Neural cell (in vitro differentiated cells): Measurements from ENCODE around the gene ELN. TPM values are rescaled to one million over a fixed set of nuclear protein-coding genes. Genes with fewer than 3 reads are reported as not detected.

Experiments used
- H2AFZ ChIP-seq: fragments of 200-600, 300-800 bp; sonication (generic), shearing (Covaris generic); 2 replicates; pipeline ENCODE4 v1.6.0; 2014; ENCODE audit warnings: low read depth, mild to moderate bottlenecking, antibody characterized with exemption, low read length, moderate library complexity
- H3F3A ChIP-seq: fragments of 200-600 bp; shearing (Covaris generic); 2 replicates; pipeline ENCODE4 v1.6.1; 2016; ENCODE audit warnings: mild to moderate bottlenecking, moderate library complexity, mixed read lengths, antibody characterized with exemption, low read length; ENCODE audit not compliant: insufficient read depth, poor library complexity, severe bottlenecking
- H3K27ac ChIP-seq: fragments of 200-600, 300-800 bp; sonication (generic), shearing (Covaris generic); 2 replicates; pipeline ENCODE4 v1.5.1; 2014; ENCODE audit warnings: mild to moderate bottlenecking, low read length, moderate library complexity
- H3K27me3 ChIP-seq: fragments of 300-800, 200-600 bp; sonication (generic), shearing (Covaris generic); 2 replicates; pipeline ENCODE4 v1.6.0; 2014; ENCODE audit warnings: mild to moderate bottlenecking, low read depth, low read length, moderate library complexity; ENCODE audit not compliant: insufficient read depth
- H3K36me3 ChIP-seq: fragments of 300-800, 200-600 bp; sonication (generic), shearing (Covaris generic); 2 replicates; pipeline ENCODE4 v1.5.1; 2014; ENCODE audit warnings: mild to moderate bottlenecking, antibody characterized with exemption, low read length, moderate library complexity; ENCODE audit not compliant: insufficient read depth
- H3K4me2 ChIP-seq: fragments of 300-800, 200-600 bp; sonication (generic), shearing (Covaris generic); 2 replicates; pipeline ENCODE4 v1.6.0; 2014; ENCODE audit warnings: mild to moderate bottlenecking, low read length
- H3K4me3 ChIP-seq: fragments of 300-800, 200-600 bp; sonication (generic), shearing (Covaris generic); 2 replicates; pipeline ENCODE4 v1.5.1; 2014; ENCODE audit warnings: mild to moderate bottlenecking, low read length, moderate library complexity
- H3K79me2 ChIP-seq: fragments of 200-600 bp; shearing (Covaris generic); replicated peaks from 2 replicates; pipeline ENCODE4 v1.6.0; 2014; ENCODE audit warnings: mild to moderate bottlenecking, low read length, moderate library complexity; ENCODE audit not compliant: insufficient read depth
- H3K9ac ChIP-seq: fragments of 300-800, 200-600 bp; sonication (generic), shearing (Covaris generic); 2 replicates; pipeline ENCODE4 v1.6.1; 2016; ENCODE audit warnings: mild to moderate bottlenecking, low read length, mixed read lengths
- H3K9me2 ChIP-seq: fragments of 200-600 bp; shearing (Covaris generic); 2 replicates; pipeline ENCODE4 v1.6.1; 2016; ENCODE audit warnings: mild to moderate bottlenecking, low read length, mixed read lengths; ENCODE audit not compliant: insufficient read depth
- H3K9me3 ChIP-seq: fragments of 200-600, 300-800 bp; sonication (generic), shearing (Covaris generic); 2 replicates; pipeline ENCODE4 v1.6.1; 2016; ENCODE audit warnings: mild to moderate bottlenecking, mixed run types, low read length, moderate library complexity, mixed read lengths
- H4K20me1 ChIP-seq: fragments of 200-600 bp; shearing (Covaris generic); 2 replicates; pipeline ENCODE4 v1.6.1; 2016; ENCODE audit warnings: mild to moderate bottlenecking, mixed run types; ENCODE audit not compliant: insufficient read depth
- EP300 ChIP-seq: fragments of 450-650 bp; conservative IDR thresholded peaks from 2 replicates; pipeline ENCODE4 v1.6.1; 2014; ENCODE audit warnings: antibody characterized with exemption, mild to moderate bottlenecking, moderate library complexity; ENCODE audit not compliant: poor library complexity, severe bottlenecking
- EZH2 ChIP-seq: fragments of 200-600, 300-800 bp; shearing (Covaris generic), sonication (generic); IDR thresholded peaks from 2 replicates; pipeline ENCODE4 v1.6.1; 2014; ENCODE audit warnings: antibody characterized with exemption, low read length, borderline replicate concordance, mild to moderate bottlenecking; ENCODE audit not compliant: insufficient read depth, poor library complexity, severe bottlenecking
- MXI1 ChIP-seq: fragments of 450-650 bp; conservative IDR thresholded peaks from 2 replicates; pipeline ENCODE4 v1.6.1; 2014; ENCODE audit warnings: antibody characterized with exemption, mild to moderate bottlenecking; ENCODE audit not compliant: poor library complexity, severe bottlenecking
- POLR2AphosphoS5 ChIP-seq: IDR thresholded peaks from 2 replicates; pipeline ENCODE4 v1.6.1; 2012
- RAD21 ChIP-seq: fragments of 450-650 bp; conservative IDR thresholded peaks from 2 replicates; pipeline ENCODE4 v1.6.1; 2014; ENCODE audit warnings: antibody characterized with exemption, mild to moderate bottlenecking, moderate library complexity
- SMC3 ChIP-seq: fragments of 450-650 bp; conservative IDR thresholded peaks from 2 replicates; pipeline ENCODE4 v1.6.1; 2014; ENCODE audit warnings: antibody characterized with exemption, mild to moderate bottlenecking, moderate library complexity; ENCODE audit not compliant: poor library complexity
- TAF1 ChIP-seq: IDR thresholded peaks from 2 replicates; pipeline ENCODE4 v1.6.1; 2012; ENCODE audit warnings: low read depth
- polyA plus RNA-seq: library from polyadenylated mRNA; depleted of rRNA; stranded (reverse); fragments of >200 nt; gene quantifications from 2 replicates; pipeline ENCODE4 v1.2.3, GENCODE V29; 2014
- TF ChIP-seq, protein P1 (sequence below): IDR thresholded peaks from 2 replicates; pipeline ENCODE4 v1.6.1; 2012; ENCODE audit warnings: borderline replicate concordance
- TF ChIP-seq, protein P2 (sequence below): fragments of 450-650 bp; IDR thresholded peaks from 2 replicates; pipeline ENCODE4 v1.5.1; 2014; ENCODE audit warnings: antibody characterized with exemption, mild to moderate bottlenecking, moderate library complexity; ENCODE audit not compliant: poor library complexity, severe bottlenecking

The ELN gene
- polyA plus RNA-seq, 1 donor from 2014 or later: not detected

DNA sequence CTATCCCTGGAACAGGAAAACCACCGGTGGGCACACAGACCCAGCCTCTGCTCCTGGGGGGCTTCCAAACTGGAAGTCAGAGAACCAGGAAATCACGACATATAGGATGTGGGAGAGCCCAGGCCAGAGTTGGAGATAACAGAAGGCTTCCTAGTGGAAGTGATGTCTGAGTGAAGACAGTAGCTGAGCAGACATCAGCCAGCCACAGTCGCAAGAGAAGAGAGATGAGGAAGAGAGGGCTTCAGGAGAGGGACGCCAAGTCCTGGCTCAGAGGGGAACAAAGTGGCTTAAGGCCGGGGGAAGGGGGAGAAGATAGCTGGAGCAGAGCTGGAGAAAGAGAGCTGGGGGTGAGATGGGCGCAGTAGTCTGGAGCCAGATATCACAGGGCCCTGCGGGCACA lies 30.9 kb upstream of the ELN start:
- H3K27me3 ChIP-seq: no peaks in the 10 kb centered on the region
- no peak overlapping the region for H3K27ac ChIP-seq
- no peaks in the 10 kb centered on the region for H4K20me1 ChIP-seq
- H3K4me2 ChIP-seq: no peak overlapping the region
- H3F3A ChIP-seq: no peaks in the 10 kb centered on the region
- no peak overlapping the region for H3K9ac ChIP-seq
- no peak for TF ChIP-seq RAD21
- TF ChIP-seq POLR2AphosphoS5: no peak
- no peak for TF ChIP-seq EZH2
- no peak for TF ChIP-seq EP300
- TF ChIP-seq, protein P1, sequence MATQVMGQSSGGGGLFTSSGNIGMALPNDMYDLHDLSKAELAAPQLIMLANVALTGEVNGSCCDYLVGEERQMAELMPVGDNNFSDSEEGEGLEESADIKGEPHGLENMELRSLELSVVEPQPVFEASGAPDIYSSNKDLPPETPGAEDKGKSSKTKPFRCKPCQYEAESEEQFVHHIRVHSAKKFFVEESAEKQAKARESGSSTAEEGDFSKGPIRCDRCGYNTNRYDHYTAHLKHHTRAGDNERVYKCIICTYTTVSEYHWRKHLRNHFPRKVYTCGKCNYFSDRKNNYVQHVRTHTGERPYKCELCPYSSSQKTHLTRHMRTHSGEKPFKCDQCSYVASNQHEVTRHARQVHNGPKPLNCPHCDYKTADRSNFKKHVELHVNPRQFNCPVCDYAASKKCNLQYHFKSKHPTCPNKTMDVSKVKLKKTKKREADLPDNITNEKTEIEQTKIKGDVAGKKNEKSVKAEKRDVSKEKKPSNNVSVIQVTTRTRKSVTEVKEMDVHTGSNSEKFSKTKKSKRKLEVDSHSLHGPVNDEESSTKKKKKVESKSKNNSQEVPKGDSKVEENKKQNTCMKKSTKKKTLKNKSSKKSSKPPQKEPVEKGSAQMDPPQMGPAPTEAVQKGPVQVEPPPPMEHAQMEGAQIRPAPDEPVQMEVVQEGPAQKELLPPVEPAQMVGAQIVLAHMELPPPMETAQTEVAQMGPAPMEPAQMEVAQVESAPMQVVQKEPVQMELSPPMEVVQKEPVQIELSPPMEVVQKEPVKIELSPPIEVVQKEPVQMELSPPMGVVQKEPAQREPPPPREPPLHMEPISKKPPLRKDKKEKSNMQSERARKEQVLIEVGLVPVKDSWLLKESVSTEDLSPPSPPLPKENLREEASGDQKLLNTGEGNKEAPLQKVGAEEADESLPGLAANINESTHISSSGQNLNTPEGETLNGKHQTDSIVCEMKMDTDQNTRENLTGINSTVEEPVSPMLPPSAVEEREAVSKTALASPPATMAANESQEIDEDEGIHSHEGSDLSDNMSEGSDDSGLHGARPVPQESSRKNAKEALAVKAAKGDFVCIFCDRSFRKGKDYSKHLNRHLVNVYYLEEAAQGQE: no peak
- TF ChIP-seq, protein P2, sequence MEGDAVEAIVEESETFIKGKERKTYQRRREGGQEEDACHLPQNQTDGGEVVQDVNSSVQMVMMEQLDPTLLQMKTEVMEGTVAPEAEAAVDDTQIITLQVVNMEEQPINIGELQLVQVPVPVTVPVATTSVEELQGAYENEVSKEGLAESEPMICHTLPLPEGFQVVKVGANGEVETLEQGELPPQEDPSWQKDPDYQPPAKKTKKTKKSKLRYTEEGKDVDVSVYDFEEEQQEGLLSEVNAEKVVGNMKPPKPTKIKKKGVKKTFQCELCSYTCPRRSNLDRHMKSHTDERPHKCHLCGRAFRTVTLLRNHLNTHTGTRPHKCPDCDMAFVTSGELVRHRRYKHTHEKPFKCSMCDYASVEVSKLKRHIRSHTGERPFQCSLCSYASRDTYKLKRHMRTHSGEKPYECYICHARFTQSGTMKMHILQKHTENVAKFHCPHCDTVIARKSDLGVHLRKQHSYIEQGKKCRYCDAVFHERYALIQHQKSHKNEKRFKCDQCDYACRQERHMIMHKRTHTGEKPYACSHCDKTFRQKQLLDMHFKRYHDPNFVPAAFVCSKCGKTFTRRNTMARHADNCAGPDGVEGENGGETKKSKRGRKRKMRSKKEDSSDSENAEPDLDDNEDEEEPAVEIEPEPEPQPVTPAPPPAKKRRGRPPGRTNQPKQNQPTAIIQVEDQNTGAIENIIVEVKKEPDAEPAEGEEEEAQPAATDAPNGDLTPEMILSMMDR: no peak
- no peak for TF ChIP-seq MXI1
- TF ChIP-seq TAF1: no peak
- no peak for TF ChIP-seq SMC3
- no peaks in the 10 kb centered on the region for H3K9me2 ChIP-seq
- no peak overlapping the region for H3K4me3 ChIP-seq
- H3K9me3 ChIP-seq: no peaks in the 10 kb centered on the region
- no peak overlapping the region for H2AFZ ChIP-seq
- H3K79me2 ChIP-seq: no peaks in the 10 kb centered on the region
- no peaks in the 10 kb centered on the region for H3K36me3 ChIP-seq

DNA sequence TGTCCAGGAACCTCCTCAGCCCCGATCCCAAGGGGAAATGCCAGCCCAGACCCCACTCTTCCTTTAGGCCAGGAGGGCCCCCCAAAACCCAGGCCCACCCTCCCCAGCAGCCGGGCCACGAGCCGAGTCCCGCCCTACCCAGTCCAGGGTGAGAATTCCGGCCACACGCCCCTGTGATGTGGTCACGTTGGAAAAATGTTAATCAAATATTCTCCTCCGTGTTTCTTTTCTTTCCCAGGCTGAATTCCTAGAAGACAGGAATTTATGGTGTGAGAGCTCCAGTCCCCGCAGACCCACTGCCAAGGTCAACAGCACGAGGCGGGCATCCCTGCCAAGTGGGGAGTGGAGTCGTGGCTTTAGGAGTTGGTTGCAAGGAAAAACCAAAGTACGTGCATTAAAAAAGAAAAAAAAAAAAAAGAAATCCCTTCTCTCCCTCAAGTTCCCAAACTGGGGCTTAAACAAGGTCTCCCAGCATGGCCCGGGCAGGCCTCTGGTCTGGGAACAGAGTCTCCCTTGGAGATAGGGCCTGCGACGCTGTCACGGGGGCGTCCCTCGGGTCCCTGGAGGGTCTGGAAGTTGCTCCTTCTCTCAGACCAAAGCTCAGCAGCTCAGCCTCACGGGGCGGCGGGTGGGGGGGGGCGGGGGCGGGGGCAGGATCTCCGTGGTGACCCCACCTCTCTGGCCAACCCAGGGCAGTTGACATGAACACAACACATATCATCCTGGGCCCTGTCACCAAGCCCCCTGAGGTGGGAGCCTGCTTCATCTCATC lies 28.1 kb upstream of the ELN start:
- no peaks in the 10 kb centered on the region for H3K27me3 ChIP-seq
- H3K79me2 ChIP-seq: no peaks in the 10 kb centered on the region
- H3K4me3 ChIP-seq: no peak overlapping the region
- no peak overlapping the region for H2AFZ ChIP-seq
- no peaks in the 10 kb centered on the region for H3K9me3 ChIP-seq
- no peaks in the 10 kb centered on the region for H3K36me3 ChIP-seq
- H4K20me1 ChIP-seq: no peaks in the 10 kb centered on the region
- no peak overlapping the region for H3K9ac ChIP-seq
- no peaks in the 10 kb centered on the region for H3F3A ChIP-seq
- TF ChIP-seq, protein P1: no peak
- TF ChIP-seq RAD21 (no peak), EZH2 (no peak), POLR2AphosphoS5 (no peak), SMC3 (no peak), TAF1 (no peak)
- TF ChIP-seq, protein P2: no peak
- H3K27ac ChIP-seq: no peak overlapping the region
- no peak overlapping the region for H3K4me2 ChIP-seq
- no peaks in the 10 kb centered on the region for H3K9me2 ChIP-seq
